ENCODE results near the gene LIMS2. TPM values are rescaled to one million over a fixed set of nuclear protein-coding genes. Genes with fewer than 3 reads are reported as not detected.

Gene LIMS2
- total RNA-seq, 1 experiment from 2014 or later: 1.8 TPM

DNA sequence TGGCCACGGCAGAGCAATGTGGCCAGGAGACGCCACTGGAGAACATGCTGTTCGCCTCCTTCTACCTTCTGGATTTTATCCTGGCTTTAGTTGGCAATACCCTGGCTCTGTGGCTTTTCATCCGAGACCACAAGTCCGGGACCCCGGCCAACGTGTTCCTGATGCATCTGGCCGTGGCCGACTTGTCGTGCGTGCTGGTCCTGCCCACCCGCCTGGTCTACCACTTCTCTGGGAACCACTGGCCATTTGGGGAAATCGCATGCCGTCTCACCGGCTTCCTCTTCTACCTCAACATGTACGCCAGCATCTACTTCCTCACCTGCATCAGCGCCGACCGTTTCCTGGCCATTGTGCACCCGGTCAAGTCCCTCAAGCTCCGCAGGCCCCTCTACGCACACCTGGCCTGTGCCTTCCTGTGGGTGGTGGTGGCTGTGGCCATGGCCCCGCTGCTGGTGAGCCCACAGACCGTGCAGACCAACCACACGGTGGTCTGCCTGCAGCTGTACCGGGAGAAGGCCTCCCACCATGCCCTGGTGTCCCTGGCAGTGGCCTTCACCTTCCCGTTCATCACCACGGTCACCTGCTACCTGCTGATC, 24.4 kb downstream of the LIMS2 start:
- in situ Hi-C loops (cut with HindIII; ENCODE audit: low sequenced_read_pairs): no loop called here
- no peak for DNase-seq (ENCODE audit: low spot score)

DNA sequence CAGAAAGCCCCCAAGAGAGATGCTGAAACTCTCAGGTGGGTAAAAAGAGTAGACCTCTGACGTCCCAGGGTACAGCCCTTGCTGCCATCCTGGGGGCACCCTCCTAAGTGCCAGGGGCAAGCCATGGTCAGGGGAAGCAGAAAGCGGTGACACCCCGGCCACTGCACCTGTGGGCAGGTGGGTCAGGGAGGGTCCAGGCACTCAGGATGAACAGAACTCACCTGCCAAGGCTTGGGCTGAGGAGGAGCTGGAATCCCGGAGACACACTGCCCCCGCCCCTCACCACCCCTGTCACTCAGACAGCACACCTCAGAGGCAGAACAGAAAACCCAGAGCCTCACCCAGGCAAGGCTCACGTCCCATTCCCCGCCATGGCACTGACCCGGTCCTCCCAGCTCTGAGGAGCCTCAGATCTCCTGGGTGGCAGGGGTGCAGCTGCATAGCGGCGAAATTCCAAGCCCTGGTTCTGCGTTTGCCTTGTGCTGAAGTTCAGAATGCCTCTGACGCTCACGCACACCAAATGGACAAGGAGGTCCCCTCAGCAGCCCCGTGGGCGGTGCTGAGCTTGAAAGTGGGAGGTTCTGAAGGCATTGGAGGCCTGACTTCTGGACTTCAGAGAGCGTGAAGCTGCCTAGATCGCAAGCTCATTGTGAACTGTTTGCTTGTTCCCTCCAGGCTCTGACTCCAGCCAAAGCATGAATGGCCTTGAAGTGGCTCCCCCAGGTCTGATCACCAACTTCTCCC, 25.1 kb downstream of the LIMS2 start:
- DNase-seq (ENCODE audit: low spot score): no peak
- in situ Hi-C loops (cut with HindIII; ENCODE audit: low sequenced_read_pairs): no loop called here

DNA sequence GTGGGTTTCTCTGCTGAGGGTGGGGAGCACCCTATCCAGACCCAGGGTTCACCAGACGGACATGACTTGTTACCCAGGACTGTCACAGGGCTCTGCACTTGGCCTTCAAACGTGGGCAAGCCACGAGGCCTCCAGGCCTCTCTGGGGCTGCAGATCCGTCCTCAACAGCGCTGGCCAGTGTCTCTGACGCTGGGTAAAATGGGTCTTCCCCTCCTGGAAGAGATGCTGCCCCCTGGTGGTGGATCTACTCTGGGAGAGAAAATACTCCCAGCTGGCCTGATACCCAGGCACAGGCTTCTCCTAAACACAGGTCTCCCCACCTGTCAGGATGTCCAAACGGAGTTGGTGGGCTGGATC, 25.7 kb downstream of the LIMS2 start:
- DNase-seq (ENCODE audit: low spot score): peak; percentile 51
- in situ Hi-C loops (cut with HindIII; ENCODE audit: low sequenced_read_pairs): no loop called here

DNA sequence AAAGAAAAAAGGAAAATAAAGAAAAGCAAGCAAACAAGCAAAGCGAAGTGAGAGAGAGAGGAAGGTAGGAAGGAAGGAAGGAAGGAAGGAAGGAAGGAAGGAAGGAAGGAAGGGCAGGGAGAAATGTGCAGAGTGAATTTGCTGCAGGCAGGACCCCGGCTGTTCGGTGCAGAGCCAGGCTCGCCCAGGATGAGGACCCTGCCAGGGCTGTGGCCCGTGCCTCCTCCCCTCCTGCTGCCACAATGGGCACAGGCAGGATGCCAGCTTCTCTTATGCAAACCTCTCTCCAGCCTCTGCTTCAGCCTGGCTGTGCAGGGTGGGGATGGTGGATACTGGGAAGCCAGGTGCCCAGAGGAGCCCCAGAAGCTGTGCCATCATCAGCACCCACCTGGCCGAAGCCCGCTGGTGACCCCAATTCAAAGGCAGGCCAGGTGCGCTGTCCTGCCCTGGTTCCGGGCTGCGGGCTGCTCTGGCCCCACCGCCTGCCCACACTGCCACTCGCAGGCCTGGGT, 26.2 kb downstream of the LIMS2 start:
- no peak for DNase-seq (ENCODE audit: low spot score)
- in situ Hi-C loops (cut with HindIII; ENCODE audit: low sequenced_read_pairs): no loop called here

DNA sequence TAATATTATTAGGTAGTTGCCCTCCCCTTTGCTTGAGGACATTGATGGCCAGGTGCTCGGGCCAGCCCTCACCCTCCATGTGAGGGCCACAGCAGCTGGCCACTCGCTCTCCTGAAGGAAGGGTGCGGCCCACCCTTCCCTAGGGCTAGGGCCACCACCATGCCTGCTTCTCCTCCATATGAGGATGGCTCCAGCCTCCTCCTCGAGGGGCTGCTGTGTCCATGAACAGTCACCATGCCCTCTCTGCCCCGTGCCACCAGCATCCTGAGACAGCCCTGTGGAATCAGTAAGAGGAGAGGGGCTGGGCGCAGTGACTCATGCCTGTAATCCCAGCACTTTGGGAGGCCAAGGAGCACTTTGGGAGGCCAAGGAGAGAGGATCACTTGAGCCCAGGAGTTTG, 27.0 kb downstream of the LIMS2 start:
- in situ Hi-C loops (cut with HindIII; ENCODE audit: low sequenced_read_pairs): no loop called here
- no peak for DNase-seq (ENCODE audit: low spot score)

DNA sequence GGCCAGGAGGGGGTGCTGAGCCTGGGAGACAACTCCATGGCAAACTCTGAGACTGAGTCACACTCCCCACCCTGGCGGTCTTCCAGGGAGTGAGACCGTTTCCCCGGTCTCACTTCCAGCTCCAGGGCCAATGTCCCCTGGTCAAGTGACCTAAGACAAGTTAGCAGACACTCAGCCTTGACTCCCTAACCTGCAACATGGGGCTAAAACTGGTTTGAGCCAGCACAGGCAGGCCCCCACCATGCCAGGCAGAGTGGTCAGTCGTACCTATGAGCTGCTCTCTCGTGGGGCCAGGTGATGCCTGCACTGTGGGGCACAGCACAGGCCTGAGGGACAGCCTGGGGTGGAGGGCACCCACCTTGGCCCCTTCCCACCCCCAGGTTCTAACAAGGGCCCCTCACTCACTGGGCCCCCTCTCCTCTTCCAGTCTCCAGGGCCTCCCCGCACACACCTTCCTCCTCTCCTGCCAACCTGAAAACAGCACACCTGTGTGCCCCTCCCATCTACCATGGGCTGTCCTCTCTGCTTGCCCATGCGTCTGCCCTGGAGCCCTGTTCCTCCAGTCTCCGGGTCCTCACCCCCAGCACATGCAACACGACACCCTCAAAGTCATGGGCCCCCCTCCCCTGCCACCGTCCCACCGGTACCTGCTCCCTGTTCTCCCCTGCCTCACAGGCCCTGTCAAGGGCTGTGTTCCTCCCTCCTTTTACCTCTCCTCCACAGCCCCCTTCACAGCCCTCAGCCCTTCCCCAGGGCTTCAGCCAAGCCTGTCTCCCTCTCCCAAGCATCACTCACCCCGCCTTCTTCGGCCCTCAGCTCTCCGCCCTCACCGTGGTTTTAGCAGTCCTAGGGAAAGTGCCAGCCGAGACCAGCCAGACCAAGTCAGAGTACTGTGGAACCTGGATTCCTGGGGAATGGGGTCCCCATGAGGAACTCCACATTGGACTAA, 27.8 kb downstream of the LIMS2 start:
- in situ Hi-C loops (cut with HindIII; ENCODE audit: low sequenced_read_pairs): no loop called here
- DNase-seq (ENCODE audit: low spot score): no peak

DNA sequence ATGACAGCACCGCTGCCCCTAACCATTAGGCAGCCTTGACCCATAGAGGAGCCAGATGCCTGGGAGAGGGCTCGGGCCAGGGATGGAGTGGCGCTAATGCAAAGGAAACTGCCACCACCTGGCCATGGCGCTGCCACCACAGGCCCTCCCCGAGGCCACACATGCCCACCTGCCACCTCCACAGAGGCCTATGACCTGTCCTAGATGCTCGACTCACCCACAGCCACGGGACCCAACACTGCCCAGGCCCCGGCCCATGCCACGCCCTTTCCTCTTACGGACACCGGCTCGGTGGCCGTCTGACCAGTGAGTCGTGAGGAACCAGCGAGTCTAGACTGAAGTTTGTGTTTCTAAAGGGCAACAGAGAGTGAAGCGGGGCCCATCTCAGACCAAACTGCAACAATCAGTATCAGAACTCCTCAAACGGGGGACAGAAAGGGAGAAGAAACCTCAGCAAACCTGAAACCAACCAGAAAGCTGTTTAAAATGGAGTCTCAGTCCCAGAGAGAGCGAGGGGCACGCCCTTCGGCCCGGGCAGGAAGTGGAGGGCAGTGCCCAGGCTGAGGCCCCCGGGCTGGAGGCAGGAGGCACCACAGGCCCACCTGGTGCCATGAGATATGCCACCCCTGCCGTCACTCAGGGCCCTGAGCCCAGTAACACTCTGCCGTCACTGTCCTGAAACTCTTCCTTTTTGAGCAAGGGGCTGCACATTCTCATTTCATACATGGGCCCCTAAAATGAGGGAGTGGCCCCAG, 28.7 kb downstream of the LIMS2 start:
- in situ Hi-C loops (cut with HindIII; ENCODE audit: low sequenced_read_pairs): no loop called here
- DNase-seq (ENCODE audit: low spot score): no peak

DNA sequence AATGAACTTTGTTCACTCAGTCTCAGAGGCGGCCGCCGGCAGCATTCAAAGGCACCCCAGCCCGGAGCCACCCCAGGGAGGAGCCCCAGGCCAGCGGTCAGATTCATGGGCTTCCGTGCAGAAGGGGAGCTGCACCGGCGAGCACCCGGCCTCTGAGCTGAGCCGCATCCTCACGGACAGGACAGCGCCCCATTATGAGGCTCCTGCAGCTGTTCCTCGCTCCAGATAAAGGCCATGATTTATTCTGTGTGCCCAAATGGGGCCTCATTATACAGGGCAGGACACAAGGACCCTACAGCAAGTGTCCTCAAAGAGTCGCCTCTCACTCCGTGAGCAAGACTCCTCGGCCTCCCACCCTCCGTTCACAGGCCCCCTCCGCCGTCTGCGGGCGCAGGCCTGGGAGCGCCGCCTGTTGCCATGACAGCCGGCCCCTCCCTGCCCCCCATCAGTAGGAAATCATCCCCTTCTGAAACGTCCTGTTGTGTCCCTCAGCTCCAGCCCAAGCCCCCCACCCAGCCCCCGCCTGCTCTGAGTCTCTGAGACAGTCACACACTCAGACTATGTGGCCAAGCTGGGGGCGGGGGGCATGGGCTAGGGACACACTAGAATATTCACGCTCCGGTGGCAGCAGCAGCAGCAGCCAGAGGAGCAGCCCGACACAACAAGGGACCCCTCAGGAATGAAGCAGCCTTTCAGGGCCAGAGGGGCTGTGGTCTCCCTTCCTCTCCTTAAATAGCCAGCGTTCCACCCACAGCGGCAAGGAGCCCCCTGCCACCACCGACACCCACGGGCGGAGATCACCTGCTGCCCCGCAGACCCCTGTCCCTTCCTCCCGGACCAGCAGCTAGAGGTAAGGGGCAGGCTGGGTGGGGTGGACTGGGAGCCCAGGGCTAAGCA, 29.7 kb downstream of the LIMS2 start, which contains the start of gene GPR17:
GPR17 (plus strand) TSS at position 759 of the 897 bp plus-strand sequence. CDS start 4,583 bp downstream, outside the sequence.
- DNase-seq (ENCODE audit: low spot score): no peak
- in situ Hi-C loops (cut with HindIII; ENCODE audit: low sequenced_read_pairs): no loop called here

DNA sequence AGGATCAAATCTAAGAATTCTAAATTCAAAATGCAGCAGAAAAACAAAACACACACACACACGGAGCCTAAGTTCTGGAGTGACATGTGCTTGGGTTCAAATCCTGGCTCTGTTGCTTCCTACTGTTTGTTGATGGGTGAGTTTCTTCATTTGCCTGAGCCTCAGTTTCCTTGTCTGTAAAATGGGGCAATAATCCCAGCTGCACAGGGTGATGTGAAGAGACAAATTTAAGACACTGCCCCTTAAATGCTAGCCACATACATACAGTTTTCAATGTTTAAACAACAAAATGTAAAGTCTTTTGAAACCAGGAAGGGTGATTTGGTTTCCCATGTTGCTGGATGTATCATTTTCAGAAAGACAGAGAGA, 30.3 kb downstream of the LIMS2 start:
- in situ Hi-C loops (cut with HindIII; ENCODE audit: low sequenced_read_pairs): no loop called here

DNA sequence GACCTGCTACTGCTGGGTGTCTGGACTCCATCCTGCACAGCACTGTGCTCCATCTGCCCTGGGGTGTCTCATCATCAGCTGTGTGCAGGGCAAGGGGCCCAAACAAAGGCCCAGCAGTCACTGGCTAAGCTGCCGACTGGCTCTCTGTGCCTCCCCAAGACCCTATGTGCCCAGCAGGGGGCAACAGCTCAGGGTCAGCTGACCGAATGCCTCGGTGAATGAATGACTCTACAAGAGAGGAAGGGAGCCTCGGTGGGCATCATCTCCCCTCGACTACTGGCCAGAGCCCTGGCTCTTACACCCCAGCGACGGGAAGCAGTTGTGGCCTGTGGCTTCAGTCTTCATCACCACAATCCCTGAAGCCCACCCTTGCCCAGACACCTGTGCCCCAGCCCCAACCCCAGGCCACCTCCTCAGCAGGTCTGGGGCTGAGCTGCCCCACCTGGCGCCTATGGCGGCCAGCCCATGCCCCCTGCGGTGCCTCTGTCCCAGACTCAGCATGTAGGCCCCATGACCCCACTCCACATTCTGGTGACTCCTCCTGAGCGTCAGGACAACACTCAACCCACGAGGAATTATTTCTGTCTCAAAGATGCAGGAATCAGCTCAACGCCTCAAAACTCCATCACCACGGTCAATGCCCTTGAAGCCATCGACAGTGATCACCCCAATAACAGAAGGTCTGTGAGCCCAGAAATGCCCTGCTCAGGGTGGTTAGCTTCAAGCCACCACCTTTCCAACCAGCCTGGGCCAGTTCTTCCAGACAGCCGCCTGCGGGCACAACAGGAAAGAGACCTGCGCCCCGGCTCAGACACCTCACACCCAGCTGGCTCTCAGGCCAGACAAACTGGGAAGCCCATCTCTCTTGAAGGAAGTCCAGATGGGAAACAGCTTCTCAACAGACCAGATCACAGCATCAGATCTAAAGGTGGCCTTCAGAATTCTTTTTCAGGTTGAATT, 31.0 kb downstream of the LIMS2 start:
- in situ Hi-C loops (cut with HindIII; ENCODE audit: low sequenced_read_pairs): no loop called here
- DNase-seq (ENCODE audit: low spot score): no peak

More for the DNA sequence above, 30.3 kb downstream of the LIMS2 start:
- no peak for DNase-seq (ENCODE audit: low spot score)

DNA sequence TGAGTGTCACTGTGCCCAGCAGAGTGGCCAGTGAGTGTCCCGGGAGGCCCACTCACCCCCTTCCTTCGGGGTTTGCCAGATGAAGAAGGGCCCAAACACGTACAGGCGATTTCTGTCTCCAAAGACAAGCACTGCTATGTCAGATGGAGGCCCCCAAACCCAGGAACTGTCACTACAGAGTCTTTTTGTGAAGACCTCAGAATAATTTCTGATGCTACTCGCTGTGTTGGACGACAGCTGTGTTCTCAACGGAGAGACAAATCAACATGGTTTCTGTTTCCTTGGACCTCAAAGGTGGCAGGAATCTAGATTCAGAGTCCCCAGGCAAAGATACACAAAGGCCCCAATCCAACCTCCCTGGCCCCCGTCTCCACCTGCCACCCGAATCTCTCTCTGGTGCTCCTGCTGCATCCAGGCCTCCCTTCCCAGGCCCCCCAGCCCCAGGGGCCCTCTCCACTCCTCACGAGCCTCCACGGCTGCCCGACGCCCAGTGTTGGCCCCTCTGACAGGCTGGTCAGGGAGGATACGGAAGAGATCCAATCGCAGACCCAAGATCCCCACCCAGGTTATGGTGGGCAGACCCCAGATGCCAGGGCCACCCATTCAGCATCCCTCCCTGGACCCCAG, 31.8 kb downstream of the LIMS2 start:
- DNase-seq (ENCODE audit: low spot score): no peak
- in situ Hi-C loops (cut with HindIII; ENCODE audit: low sequenced_read_pairs): no loop called here

DNA sequence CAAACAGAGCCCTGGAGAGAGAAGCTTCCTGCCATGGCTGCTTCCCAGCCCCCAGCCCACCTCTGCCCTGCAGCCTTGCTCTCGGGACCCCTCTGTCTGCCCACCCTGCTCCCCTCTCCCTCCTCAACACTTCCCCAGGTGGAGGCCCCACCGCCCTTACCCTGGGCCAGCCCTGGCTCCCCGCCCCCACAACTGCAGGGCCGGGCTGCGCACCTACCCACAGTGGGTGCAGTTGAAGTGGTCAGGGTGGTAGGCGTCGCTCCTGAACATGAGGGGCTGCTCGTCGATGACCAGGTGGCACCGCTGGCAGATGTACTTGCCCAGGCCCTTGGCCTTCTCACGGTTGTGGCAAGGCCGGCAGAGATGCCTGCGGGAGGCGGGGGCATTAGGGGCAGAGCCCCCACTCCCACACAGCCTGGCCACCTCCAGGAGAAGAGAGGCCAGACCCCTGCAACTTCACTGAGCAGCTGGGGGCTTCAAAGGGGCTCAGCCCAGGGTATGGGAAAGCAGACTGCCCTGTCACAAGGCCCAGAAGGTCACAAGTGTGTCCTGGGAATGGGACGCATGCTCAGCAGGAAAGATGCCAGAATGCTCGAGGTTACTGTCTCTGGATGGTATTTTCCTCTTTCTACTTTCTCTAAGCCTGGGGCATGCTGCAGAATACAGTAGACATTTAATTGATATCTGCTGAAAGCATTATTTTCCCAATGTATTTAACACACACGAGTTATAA, 32.5 kb downstream of the LIMS2 start:
- in situ Hi-C loops (cut with HindIII; ENCODE audit: low sequenced_read_pairs): no loop called here
- DNase-seq (ENCODE audit: low spot score): no peak

DNA sequence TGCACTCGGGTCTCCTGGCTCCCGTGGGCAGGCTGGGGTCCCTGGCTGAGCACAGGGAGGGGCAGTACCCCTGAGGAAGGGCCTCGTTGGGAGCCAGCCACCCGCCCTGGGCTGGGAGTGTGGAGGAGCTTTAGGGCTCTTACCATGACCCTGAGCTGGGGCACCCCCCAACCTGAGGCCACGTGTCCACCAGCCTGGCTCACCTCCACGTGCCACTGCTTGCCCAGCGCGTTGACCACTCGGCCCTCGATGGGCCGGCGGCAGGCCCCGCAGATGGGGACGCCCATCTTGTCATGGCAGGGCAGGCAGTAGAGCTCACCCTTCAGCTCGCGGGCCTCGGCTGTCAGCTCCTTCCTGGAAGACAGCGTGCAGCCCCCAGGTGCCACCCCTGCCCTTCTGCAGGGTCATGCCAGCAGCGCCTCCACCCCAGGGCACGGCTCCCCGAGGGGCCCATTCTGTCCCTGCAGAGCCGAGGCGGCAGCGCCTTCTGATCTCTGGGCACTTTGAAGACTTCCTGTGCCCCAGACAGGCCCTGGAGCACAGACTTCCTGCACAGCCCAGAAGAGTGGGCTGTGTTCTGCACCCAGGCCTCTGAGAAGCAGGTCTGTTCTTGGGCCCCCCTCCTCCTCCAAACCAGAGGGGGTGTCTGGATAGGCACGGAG, 33.4 kb downstream of the LIMS2 start:
- no peak for DNase-seq (ENCODE audit: low spot score)
- in situ Hi-C loops (cut with HindIII; ENCODE audit: low sequenced_read_pairs): no loop called here

DNA sequence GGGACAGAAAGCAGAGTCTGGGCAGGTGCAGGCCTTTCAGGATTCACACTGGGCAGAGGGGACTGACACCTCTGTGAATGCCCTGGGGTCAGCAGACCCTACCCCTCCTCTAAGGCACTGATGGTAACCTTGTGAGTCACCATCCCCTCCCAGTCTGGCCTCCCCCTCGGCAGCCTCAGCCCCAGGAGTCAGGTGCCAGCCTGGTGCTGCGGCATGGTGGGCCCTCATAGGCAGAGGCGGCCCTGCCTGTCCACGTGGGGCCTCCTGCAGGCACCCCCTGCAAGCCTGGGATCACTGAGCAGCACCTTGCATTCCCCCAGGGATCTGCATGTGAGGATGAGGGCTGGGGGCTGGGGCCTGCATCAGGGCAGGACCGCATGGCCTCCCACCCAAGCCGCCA, 34.2 kb downstream of the LIMS2 start:
- no peak for DNase-seq (ENCODE audit: low spot score)
- in situ Hi-C loops (cut with HindIII; ENCODE audit: low sequenced_read_pairs): no loop called here

Measured in G401 (cell line).